Mesenteric fat pad (tissue), 1 donor: ENCODE results near the gene DOK6. TPM values are rescaled to one million over a fixed set of nuclear protein-coding genes. Genes with fewer than 3 reads are reported as not detected.
"Not testable (repeated sequence)": the region's sequence is repeated elsewhere in the genome, so short reads cannot be mapped to it uniquely, and the experiment has no call there.

Experiments used
- DNase-seq: peaks from one replicate; pipeline ENCODE4 v3.0.0-alpha.2; 2020; ENCODE audit warnings: low spot score
- total RNA-seq: library from RNA; stranded (reverse); fragmentation: NEBNext Ultra II Directional; extraction: Animal tissue kit (Norgen Biotek cat#: 25700); gene quantifications from one replicate; pipeline ENCODE4 v1.2.1, GENCODE V29; 2021
- donor health status: DM: yes; HTN: yes; CAD: no.

The DOK6 gene
- total RNA-seq, 1 donor from 2014 or later = 1.6 TPM

GRCh38 chr18:69790649-69791048 lies 390.0 kb downstream of the DOK6 start:
- no peak for DNase-seq

- DNase-seq = no peak
Observed at GRCh38 chr18:69795791-69796190, 395.1 kb downstream of the DOK6 start.

GRCh38 chr18:69804776-69805501 lies 404.3 kb downstream of the DOK6 start:
- DNase-seq = no peak

- no peak for DNase-seq
Observed at GRCh38 chr18:69808399-69808798, 407.7 kb downstream of the DOK6 start.

GRCh38 chr18:69813559-69813958 lies 412.9 kb downstream of the DOK6 start:
- DNase-seq = no peak

- no peak for DNase-seq
Observed at GRCh38 chr18:69814861-69815385, 414.2 kb downstream of the DOK6 start.

- DNase-seq = no peak
Observed at GRCh38 chr18:69817335-69817940, 416.8 kb downstream of the DOK6 start.

- no peak for DNase-seq
Observed at GRCh38 chr18:69819460-69819859, 418.8 kb downstream of the DOK6 start.

GRCh38 chr18:69820538-69820937 lies 419.9 kb downstream of the DOK6 start:
- DNase-seq = no peak

GRCh38 chr18:69830189-69830588 lies 429.5 kb downstream of the DOK6 start:
- DNase-seq = no peak

- DNase-seq = not testable (repeated sequence)
Observed at GRCh38 chr18:69834980-69835379, 434.3 kb downstream of the DOK6 start.

GRCh38 chr18:69838003-69838402 lies 437.3 kb downstream of the DOK6 start:
- DNase-seq = no peak

- no peak for DNase-seq
Observed at GRCh38 chr18:69838620-69839411, 438.1 kb downstream of the DOK6 start.

GRCh38 chr18:69839497-69839896 lies 438.8 kb downstream of the DOK6 start:
- no peak for DNase-seq

GRCh38 chr18:69840001-69840400 lies 439.3 kb downstream of the DOK6 start:
- no peak for DNase-seq

- DNase-seq = no peak
Observed at GRCh38 chr18:69840445-69840844, 439.8 kb downstream of the DOK6 start.

GRCh38 chr18:69841117-69841516 lies 440.4 kb downstream of the DOK6 start:
- DNase-seq = no peak

- no peak for DNase-seq
Observed at GRCh38 chr18:69843015-69843414, 442.3 kb downstream of the DOK6 start.

- DNase-seq = no peak
Observed at GRCh38 chr18:69844656-69845055, 444.0 kb downstream of the DOK6 start.

- DNase-seq = no peak
Observed at GRCh38 chr18:69845593-69846506, 445.2 kb downstream of the DOK6 start.

- no peak for DNase-seq
Observed at GRCh38 chr18:69853051-69853450, 452.4 kb downstream of the DOK6 start.
